Right renal pelvis (tissue), 4 donors: ENCODE measurements around the gene ADIPOR2. TPM values are rescaled to one million over a fixed set of nuclear protein-coding genes. Genes with fewer than 3 reads are reported as not detected.

Experiments used
- polyA plus RNA-seq, 4 donors: library from polyadenylated mRNA; unstranded; fragments of 120-200 nt; gene quantifications; one replicate each; pipeline ENCODE4 v1.2.1, GENCODE V29; 2013; ENCODE audit not compliant: insufficient read length in 4 of 4

The ADIPOR2 gene
- polyA plus RNA-seq, 4 donors = 46.1 to 52.6 (median 51.2) TPM

Other genes with a start within 250 kb of the ADIPOR2 start
- gene FBXL14, start 96.5 kb upstream of the ADIPOR2 start, polyA plus RNA-seq = 10 to 100 TPM; 11.2 to 15.2 (median 11.7) TPM
- gene WNT5B, start 61.8 kb upstream of the ADIPOR2 start, polyA plus RNA-seq = 1 to 10 TPM; 5.8 to 7.2 (median 6.3) TPM
- gene LRTM2, start 129.5 kb downstream of the ADIPOR2 start, polyA plus RNA-seq = under 1 TPM; 0.26 to 0.58 (median 0.44) TPM
- gene CACNA2D4, start 227.6 kb downstream of the ADIPOR2 start, polyA plus RNA-seq = 1 to 10 TPM; 1.9 to 3.0 (median 2.3) TPM